ENCODE data around the gene KLHL42. TPM values are rescaled to one million over a fixed set of nuclear protein-coding genes. Genes with fewer than 3 reads are reported as not detected.

Gene KLHL42
- 17.0 to 21.2 TPM (median 20.8 TPM) in 5 replicates for total RNA-seq (2022; extraction: Qiagen RNA extraction; ENCODE audit: low read depth)

GRCh38 chr12:27779920-27780611 lies at the start of gene KLHL42, which contains the start of gene MANSC4:
TSS of gene KLHL42 (plus strand) at chr12:27780233. CDS start at chr12:27780331, 98 bp downstream.
TSS of gene MANSC4 (minus strand) at chr12:27780236. CDS start at chr12:27771276, 8,960 bp downstream.

Other genes starting within 250 kb of the KLHL42 start
- 0.22 to 0.78 TPM (median 0.49 TPM) in 5 replicates for gene REP15, start 83.8 kb upstream of the KLHL42 start, total RNA-seq (2022; extraction: Qiagen RNA extraction; ENCODE audit: low read depth)
- gene MRPS35, start 69.4 kb upstream of the KLHL42 start, total RNA-seq (2022; extraction: Qiagen RNA extraction; ENCODE audit: low read depth) = 91.8 to 108 TPM (median 98.3 TPM) in 5 replicates
- not detected in 5 replicates for gene MANSC4, start within 50 bp of the KLHL42 start, total RNA-seq (2022; extraction: Qiagen RNA extraction; ENCODE audit: low read depth)
- 37.6 to 41.9 TPM (median 40.6 TPM) in 5 replicates for gene PTHLH, start 192.5 kb downstream of the KLHL42 start, total RNA-seq (2022; extraction: Qiagen RNA extraction; ENCODE audit: low read depth)